ENCODE data around the gene ABCC8. TPM values are rescaled to one million over a fixed set of nuclear protein-coding genes. Genes with fewer than 3 reads are reported as not detected.

The ABCC8 gene
- total RNA-seq, 2 donors from 2014 or later: 0.55 TPM; not detected in 1

DNA sequence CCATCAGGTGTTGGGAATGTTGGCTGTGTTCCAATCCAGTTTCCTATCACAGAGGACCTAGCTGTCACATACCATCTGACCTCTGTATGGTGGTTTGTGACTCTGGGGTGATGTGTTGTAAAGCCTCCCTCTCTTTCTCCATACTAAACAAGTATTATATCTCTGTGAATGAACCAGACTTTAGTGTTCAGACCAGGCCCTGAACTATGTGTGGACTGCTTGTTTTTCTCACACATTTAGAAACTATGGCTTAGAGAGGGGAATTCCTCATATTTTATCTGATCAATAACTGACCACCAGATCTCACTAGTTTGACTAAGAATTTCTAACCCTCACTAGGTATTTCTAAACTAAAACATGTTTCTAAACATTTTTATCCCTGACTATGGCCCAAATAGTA lies 107.6 kb downstream of the ABCC8 start:
- Histone ChIP-seq H3K4me3 (ENCODE audit: low read length) (no peak overlapping the region), H3K9me3 (ENCODE audit: control insufficient read depth, low read length) (peaks cover 60% of the 10 kb centered on the region), H3K36me3 (ENCODE audit: control insufficient read depth, insufficient read depth, low read length) (no peaks in the 10 kb centered on the region), H3K27me3 (ENCODE audit: control insufficient read depth, insufficient read depth, low read length, poor library complexity, severe bottlenecking) (no peaks in the 10 kb centered on the region), H3K9ac (ENCODE audit: extremely low read depth, low read length, poor library complexity, severe bottlenecking) (no peak overlapping the region), H3K4me1 (ENCODE audit: control insufficient read depth, insufficient read depth, low read length) (no peaks in the 10 kb centered on the region), H3K27ac (ENCODE audit: low read depth, low read length) (no peak overlapping the region)
- H3K27ac Mint-ChIP-seq: no peak overlapping the region
- no peaks in the 10 kb centered on the region for H3K36me3 Mint-ChIP-seq (ENCODE audit: low read depth)
- no peaks in the 10 kb centered on the region for H3K4me1 Mint-ChIP-seq
- peaks cover 64% of the 10 kb centered on the region for H3K9me3 Mint-ChIP-seq
- no peak for DNase-seq
- H3K27me3 Mint-ChIP-seq (ENCODE audit: insufficient read depth): peaks cover 4% of the 10 kb centered on the region
- TF ChIP-seq, protein P1, sequence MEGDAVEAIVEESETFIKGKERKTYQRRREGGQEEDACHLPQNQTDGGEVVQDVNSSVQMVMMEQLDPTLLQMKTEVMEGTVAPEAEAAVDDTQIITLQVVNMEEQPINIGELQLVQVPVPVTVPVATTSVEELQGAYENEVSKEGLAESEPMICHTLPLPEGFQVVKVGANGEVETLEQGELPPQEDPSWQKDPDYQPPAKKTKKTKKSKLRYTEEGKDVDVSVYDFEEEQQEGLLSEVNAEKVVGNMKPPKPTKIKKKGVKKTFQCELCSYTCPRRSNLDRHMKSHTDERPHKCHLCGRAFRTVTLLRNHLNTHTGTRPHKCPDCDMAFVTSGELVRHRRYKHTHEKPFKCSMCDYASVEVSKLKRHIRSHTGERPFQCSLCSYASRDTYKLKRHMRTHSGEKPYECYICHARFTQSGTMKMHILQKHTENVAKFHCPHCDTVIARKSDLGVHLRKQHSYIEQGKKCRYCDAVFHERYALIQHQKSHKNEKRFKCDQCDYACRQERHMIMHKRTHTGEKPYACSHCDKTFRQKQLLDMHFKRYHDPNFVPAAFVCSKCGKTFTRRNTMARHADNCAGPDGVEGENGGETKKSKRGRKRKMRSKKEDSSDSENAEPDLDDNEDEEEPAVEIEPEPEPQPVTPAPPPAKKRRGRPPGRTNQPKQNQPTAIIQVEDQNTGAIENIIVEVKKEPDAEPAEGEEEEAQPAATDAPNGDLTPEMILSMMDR (conservative IDR thresholded peaks at IDR 0.05): no peak
- no peak overlapping the region for H3K4me3 Mint-ChIP-seq

DNA sequence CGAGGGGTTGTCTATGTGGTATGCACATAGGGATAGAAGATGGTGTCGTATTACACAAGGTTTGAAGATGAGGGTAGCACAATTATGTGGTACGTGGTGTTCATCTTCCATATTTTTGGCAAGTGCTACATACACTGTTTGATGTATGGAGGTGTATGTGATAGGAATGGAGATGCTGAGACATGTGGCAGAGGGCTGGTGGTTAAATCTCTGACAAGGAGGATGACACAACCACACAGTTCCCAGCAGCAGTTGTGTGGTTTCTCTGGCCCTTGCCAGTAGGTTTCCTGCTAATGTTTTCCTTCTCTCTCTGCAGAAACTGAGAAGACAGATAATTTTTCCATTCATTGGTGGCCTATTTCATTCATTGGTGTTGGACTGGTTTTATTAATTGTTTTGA lies 108.1 kb downstream of the ABCC8 start:
- DNase-seq: no peak
- 85 to 89% methylated on average over 3 of the region's 3 CpGs for WGBS, 2 experiments (ENCODE audit: insufficient coverage in 1 of 2, insufficient read length in 1 of 2)
- Histone ChIP-seq H3K27ac (ENCODE audit: low read depth, low read length) (no peak overlapping the region), H3K27me3 (ENCODE audit: control insufficient read depth, insufficient read depth, low read length, poor library complexity, severe bottlenecking) (no peaks in the 10 kb centered on the region), H3K9ac (ENCODE audit: extremely low read depth, low read length, poor library complexity, severe bottlenecking) (no peak overlapping the region), H3K4me1 (ENCODE audit: control insufficient read depth, insufficient read depth, low read length) (no peaks in the 10 kb centered on the region), H3K9me3 (ENCODE audit: control insufficient read depth, low read length) (peaks cover 55% of the 10 kb centered on the region), H3K36me3 (ENCODE audit: control insufficient read depth, insufficient read depth, low read length) (no peaks in the 10 kb centered on the region), H3K4me3 (ENCODE audit: low read length) (no peak overlapping the region)
- Mint-ChIP-seq H3K27ac (no peak overlapping the region), H3K4me3 (no peak overlapping the region), H3K4me1 (no peaks in the 10 kb centered on the region), H3K9me3 (peaks cover 59% of the 10 kb centered on the region), H3K36me3 (ENCODE audit: low read depth) (no peaks in the 10 kb centered on the region), H3K27me3 (ENCODE audit: insufficient read depth) (peaks cover 6% of the 10 kb centered on the region)
- TF ChIP-seq, protein P1 (conservative IDR thresholded peaks at IDR 0.05): no peak

DNA sequence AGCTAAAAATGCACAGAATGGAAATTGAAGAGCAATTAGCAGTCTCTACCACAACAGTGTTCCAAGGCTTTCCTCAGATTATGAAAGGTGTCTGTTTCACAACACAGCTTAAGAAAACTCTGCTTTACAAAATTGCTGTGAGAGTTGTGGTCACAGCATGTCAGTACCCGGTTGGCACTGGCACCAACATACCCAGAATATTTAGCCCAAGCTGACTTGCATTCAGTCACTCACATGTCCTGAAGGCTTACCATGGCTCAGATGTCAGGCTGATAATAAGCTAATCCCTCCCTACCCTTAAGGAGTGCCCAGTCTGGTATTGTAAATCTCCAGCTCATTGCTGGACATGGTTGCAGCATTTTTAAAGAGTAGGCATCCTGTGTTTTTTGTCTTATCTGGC lies 110.2 kb downstream of the ABCC8 start:
- Mint-ChIP-seq H3K27me3 (ENCODE audit: insufficient read depth) (peaks cover 3% of the 10 kb centered on the region), H3K4me3 (no peak overlapping the region), H3K27ac (no peak overlapping the region), H3K4me1 (no peaks in the 10 kb centered on the region), H3K36me3 (ENCODE audit: low read depth) (no peaks in the 10 kb centered on the region), H3K9me3 (peaks cover 39% of the 10 kb centered on the region)
- no peaks in the 10 kb centered on the region for H3K4me1 ChIP-seq (ENCODE audit: control insufficient read depth, insufficient read depth, low read length)
- 90 to 92% methylated on average over 1 of the region's 1 CpG for WGBS, 2 experiments (ENCODE audit: insufficient coverage in 1 of 2, insufficient read length in 1 of 2)
- H3K27me3 ChIP-seq (ENCODE audit: control insufficient read depth, insufficient read depth, low read length, poor library complexity, severe bottlenecking): no peaks in the 10 kb centered on the region
- H3K9ac ChIP-seq (ENCODE audit: extremely low read depth, low read length, poor library complexity, severe bottlenecking): no peak overlapping the region
- H3K4me3 ChIP-seq (ENCODE audit: low read length): no peak overlapping the region
- DNase-seq: no peak
- H3K36me3 ChIP-seq (ENCODE audit: control insufficient read depth, insufficient read depth, low read length): no peaks in the 10 kb centered on the region
- no peak overlapping the region for H3K27ac ChIP-seq (ENCODE audit: low read depth, low read length)
- H3K9me3 ChIP-seq (ENCODE audit: control insufficient read depth, low read length): peaks cover 35% of the 10 kb centered on the region
- TF ChIP-seq, protein P1 (conservative IDR thresholded peaks at IDR 0.05): no peak
